ENCODE measurements around the gene ABHD11. TPM values are rescaled to one million over a fixed set of nuclear protein-coding genes. Genes with fewer than 3 reads are reported as not detected.
A peak's percentile ranks its signal among the peaks of the same experiment; 100 is the strongest.

The ABHD11 gene
- total and polyA plus RNA-seq, 2 experiments from 2014 or later = 18.7 to 24.6 TPM

DNA sequence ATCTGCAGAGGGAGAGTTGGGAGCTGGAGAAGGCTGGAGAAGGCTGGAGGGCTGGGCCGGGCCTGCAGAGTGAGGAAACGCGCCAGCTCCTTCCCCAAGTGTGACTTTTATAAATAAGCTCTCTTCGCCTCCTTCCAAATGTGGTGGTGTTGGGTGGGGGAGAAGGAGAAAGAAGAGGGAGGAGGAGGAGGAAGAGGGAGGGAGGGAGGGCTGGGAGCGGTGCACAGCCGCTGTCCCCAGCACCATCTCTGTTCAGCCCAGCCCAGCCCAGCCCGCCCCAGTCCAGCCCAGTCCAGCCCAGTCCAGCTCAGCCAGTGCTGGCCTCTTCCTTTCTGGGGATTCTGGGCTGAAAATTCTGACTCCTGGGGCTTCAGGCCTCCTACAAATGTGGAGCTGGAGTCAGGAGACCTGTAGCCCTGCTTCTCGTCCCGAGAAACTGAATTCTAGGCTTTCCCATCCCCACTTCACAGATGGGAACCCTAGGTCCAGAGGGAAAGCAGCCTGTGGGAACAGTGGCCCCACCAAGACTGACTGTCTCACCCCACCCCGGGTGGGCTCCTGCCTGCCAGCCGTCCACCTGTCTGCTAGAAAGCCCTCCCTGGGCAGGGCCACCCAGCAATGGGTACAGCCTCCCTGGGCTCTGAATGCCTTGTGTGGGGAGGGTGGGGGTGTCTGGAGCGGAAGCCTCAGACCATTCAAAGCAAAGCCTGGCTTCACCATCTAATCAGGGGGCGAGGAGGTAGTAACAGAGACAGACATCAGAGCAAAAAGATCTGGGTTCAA lies 21.4 kb downstream of the ABHD11 start:
- Histone ChIP-seq H3K4me3 (no peak overlapping the region), H3K4me2 (no peak overlapping the region), H4K20me1 (replicated peaks; ENCODE audit: insufficient read depth) (no peaks in the 10 kb centered on the region; the same call in 1 of the 2 replicates), H3K4me1 (ENCODE audit: insufficient read depth) (no peaks in the 10 kb centered on the region; the same call in 1 of the 2 replicates), H3K79me2 (replicated peaks; ENCODE audit: insufficient read depth) (no peaks in the 10 kb centered on the region), H3F3A (replicated peaks; ENCODE audit: low read depth) (no peaks in the 10 kb centered on the region), H3K9me2 (ENCODE audit: insufficient read depth) (no peaks in the 10 kb centered on the region), H3K27me3 (ENCODE audit: insufficient read depth) (peaks cover 24% of the 10 kb centered on the region), H3K27ac (ENCODE audit: low read depth) (no peak overlapping the region), H2AFZ (no peak overlapping the region), H3K36me3 (ENCODE audit: insufficient read depth) (no peaks in the 10 kb centered on the region)
- Mint-ChIP-seq H3K27ac (no peak overlapping the region), H3K27me3 (ENCODE audit: insufficient read depth, low read depth, poor library complexity) (peaks cover 20% of the 10 kb centered on the region), H3K9me3 (no peaks in the 10 kb centered on the region), H3K4me1 (no peaks in the 10 kb centered on the region; the same call in 2 of the 3 replicates), H3K4me3 (peak overlapping the region; percentile 53; the same call in 2 of the 3 replicates), H3K36me3 (ENCODE audit: low read depth) (no peaks in the 10 kb centered on the region)
- no peak for DNase-seq (ENCODE audit: low spot score)
- TF ChIP-seq ZNF462 (CRISPR knock-in tag; IDR thresholded peaks at IDR 0.05) = no peak
- TF ChIP-seq EZH2phosphoT487 (IDR thresholded peaks at IDR 0.05; ENCODE audit: unreplicated experiment) = no peak
- no peak for TF ChIP-seq ZNF114 (CRISPR knock-in tag; IDR thresholded peaks at IDR 0.05)
- TF ChIP-seq CREB1 (CRISPR knock-in tag; IDR thresholded peaks at IDR 0.05; ENCODE audit: low read depth) = no peak
- TF ChIP-seq EZH2 (IDR thresholded peaks at IDR 0.05; ENCODE audit: low read depth, unreplicated experiment) = no peak
- TF ChIP-seq, protein P1, sequence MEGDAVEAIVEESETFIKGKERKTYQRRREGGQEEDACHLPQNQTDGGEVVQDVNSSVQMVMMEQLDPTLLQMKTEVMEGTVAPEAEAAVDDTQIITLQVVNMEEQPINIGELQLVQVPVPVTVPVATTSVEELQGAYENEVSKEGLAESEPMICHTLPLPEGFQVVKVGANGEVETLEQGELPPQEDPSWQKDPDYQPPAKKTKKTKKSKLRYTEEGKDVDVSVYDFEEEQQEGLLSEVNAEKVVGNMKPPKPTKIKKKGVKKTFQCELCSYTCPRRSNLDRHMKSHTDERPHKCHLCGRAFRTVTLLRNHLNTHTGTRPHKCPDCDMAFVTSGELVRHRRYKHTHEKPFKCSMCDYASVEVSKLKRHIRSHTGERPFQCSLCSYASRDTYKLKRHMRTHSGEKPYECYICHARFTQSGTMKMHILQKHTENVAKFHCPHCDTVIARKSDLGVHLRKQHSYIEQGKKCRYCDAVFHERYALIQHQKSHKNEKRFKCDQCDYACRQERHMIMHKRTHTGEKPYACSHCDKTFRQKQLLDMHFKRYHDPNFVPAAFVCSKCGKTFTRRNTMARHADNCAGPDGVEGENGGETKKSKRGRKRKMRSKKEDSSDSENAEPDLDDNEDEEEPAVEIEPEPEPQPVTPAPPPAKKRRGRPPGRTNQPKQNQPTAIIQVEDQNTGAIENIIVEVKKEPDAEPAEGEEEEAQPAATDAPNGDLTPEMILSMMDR (conservative IDR thresholded peaks at IDR 0.05; ENCODE audit: low read depth in 2 of 2) = no peak
- TF ChIP-seq JUNB (IDR thresholded peaks at IDR 0.05; ENCODE audit: unreplicated experiment) = no peak
- no peak for TF ChIP-seq NANOG (IDR thresholded peaks at IDR 0.05; ENCODE audit: borderline replicate concordance)
- no peak for TF ChIP-seq ZNF331 (CRISPR knock-in tag; IDR thresholded peaks at IDR 0.05; ENCODE audit: low read depth)
- TF ChIP-seq POLR2AphosphoS5 (IDR thresholded peaks at IDR 0.05; ENCODE audit: low read depth) = no peak
- TF ChIP-seq ETS1 (IDR thresholded peaks at IDR 0.05) = no peak
- ATAC-seq = no peak

Measured in GM23338 (cell line).